Measurements from ENCODE around the gene SHF.

- TF ChIP-seq, protein P1, sequence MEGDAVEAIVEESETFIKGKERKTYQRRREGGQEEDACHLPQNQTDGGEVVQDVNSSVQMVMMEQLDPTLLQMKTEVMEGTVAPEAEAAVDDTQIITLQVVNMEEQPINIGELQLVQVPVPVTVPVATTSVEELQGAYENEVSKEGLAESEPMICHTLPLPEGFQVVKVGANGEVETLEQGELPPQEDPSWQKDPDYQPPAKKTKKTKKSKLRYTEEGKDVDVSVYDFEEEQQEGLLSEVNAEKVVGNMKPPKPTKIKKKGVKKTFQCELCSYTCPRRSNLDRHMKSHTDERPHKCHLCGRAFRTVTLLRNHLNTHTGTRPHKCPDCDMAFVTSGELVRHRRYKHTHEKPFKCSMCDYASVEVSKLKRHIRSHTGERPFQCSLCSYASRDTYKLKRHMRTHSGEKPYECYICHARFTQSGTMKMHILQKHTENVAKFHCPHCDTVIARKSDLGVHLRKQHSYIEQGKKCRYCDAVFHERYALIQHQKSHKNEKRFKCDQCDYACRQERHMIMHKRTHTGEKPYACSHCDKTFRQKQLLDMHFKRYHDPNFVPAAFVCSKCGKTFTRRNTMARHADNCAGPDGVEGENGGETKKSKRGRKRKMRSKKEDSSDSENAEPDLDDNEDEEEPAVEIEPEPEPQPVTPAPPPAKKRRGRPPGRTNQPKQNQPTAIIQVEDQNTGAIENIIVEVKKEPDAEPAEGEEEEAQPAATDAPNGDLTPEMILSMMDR (IDR thresholded peaks at IDR 0.05) = no peak
- TF ChIP-seq EZH2 (IDR thresholded peaks at IDR 0.05) = no peak
These were observed 54.2 kb downstream of the SHF start for GRCh38 chr15:45133561-45133920.
